Suprapubic skin (tissue), 4 donors: ENCODE results near the gene CCDC85A. TPM values are rescaled to one million over a fixed set of nuclear protein-coding genes. Genes with fewer than 3 reads are reported as not detected.
A peak's percentile ranks its signal among the peaks of the same experiment; 100 is the strongest.

Experiments
- DNase-seq, 2 donors: peaks; one replicate each; pipeline ENCODE4 v3.0.0-alpha.2; 2019; ENCODE audit warnings: low spot score in 2 of 2
- H3K27ac ChIP-seq: fragments of 200-600 bp; sonication (generic); one replicate; pipeline ENCODE4 v1.5.1; 2019
- H3K27me3 ChIP-seq: fragments of 200-600 bp; sonication (generic); one replicate; pipeline ENCODE4 v1.5.1; 2019
- H3K36me3 ChIP-seq: fragments of 200-600 bp; sonication (generic); one replicate; pipeline ENCODE4 v1.5.1; 2019
- H3K4me1 ChIP-seq: fragments of 200-600 bp; sonication (generic); one replicate; pipeline ENCODE4 v1.5.1; 2019
- H3K4me3 ChIP-seq: fragments of 200-600 bp; sonication (generic); one replicate; pipeline ENCODE4 v1.5.1; 2019; ENCODE audit warnings: mild to moderate bottlenecking
- H3K9me3 ChIP-seq: fragments of 200-600 bp; sonication (generic); one replicate; pipeline ENCODE4 v1.5.1; 2019
- CTCF ChIP-seq, 2 donors: fragments of 200-600 bp in 1 of 2; fragments of 450-650 bp in 1 of 2; sonication (generic) in 1 of 2; IDR thresholded peaks; one replicate each; pipeline ENCODE4 v1.5.1; 2016 to 2019; ENCODE audit warnings: antibody characterized with exemption in 2 of 2, mild to moderate bottlenecking in 1 of 2, moderate library complexity in 1 of 2
- EP300 ChIP-seq: sonication (generic); formaldehyde crosslinking; IDR thresholded peaks from one replicate; pipeline ENCODE4 v1.6.1; 2017; ENCODE audit warnings: antibody characterized with exemption
- POLR2A ChIP-seq, 2 donors: fragments of 450-650 bp; IDR thresholded peaks; one replicate each; pipeline ENCODE4 v1.6.1; 2017; ENCODE audit warnings: antibody characterized with exemption in 2 of 2, mild to moderate bottlenecking in 2 of 2, moderate library complexity in 2 of 2
- POLR2AphosphoS5 ChIP-seq, 3 donors: sonication (generic); formaldehyde crosslinking; IDR thresholded peaks; one replicate each; pipeline ENCODE4 v1.6.1; 2017; ENCODE audit warnings: antibody characterized with exemption in 3 of 3
- WGBS: methylation state at CpG from one replicate; pipeline ENCODE4 v1.1.5; 2018; 5-methylcytosine and 5-hydroxymethylcytosine counted together
- total RNA-seq, 4 donors: library from RNA; depleted of rRNA; stranded (reverse); fragments of >200 nt; gene quantifications; one replicate each; pipeline ENCODE4 v1.1.0, GENCODE V29; 2016

Gene CCDC85A
- total RNA-seq, 4 donors from 2014 or later: 1.9 to 3.2 (median 2.5) TPM

GRCh38 chr2:56170988-56171387, 12.8 kb upstream of the CCDC85A start:
- no peak for DNase-seq
- no peak overlapping the region for H3K4me3 ChIP-seq
- no peaks in the 10 kb centered on the region for H3K4me1 ChIP-seq
- no peaks in the 10 kb centered on the region for H3K27me3 ChIP-seq
- H3K36me3 ChIP-seq: no peaks in the 10 kb centered on the region
- H3K9me3 ChIP-seq: no peaks in the 10 kb centered on the region
- TF ChIP-seq EP300 (no peak), POLR2AphosphoS5 (IDR thresholded peaks at IDR 0.05) (no peak)
- H3K27ac ChIP-seq: peak overlapping the region; percentile 14
- WGBS: 37% methylated on average over 2 of the region's 2 CpGs

- no peak for DNase-seq
- Histone ChIP-seq H3K36me3 (no peaks in the 10 kb centered on the region), H3K4me3 (no peak overlapping the region), H3K4me1 (no peaks in the 10 kb centered on the region), H3K9me3 (no peaks in the 10 kb centered on the region), H3K27ac (no peak overlapping the region), H3K27me3 (peaks cover 4% of the 10 kb centered on the region)
- TF ChIP-seq POLR2AphosphoS5 (IDR thresholded peaks at IDR 0.05) (no peak), EP300 (no peak), CTCF (IDR thresholded peaks at IDR 0.05) (no peak), POLR2A (IDR thresholded peaks at IDR 0.05) (no peak)
- WGBS: 96% methylated on average over 2 of the region's 2 CpGs
Observed at GRCh38 chr2:56175779-56176178, 8.0 kb upstream of the CCDC85A start.

- H3K27ac ChIP-seq: no peak overlapping the region
- peaks cover 4% of the 10 kb centered on the region for H3K27me3 ChIP-seq
- no peak for DNase-seq
- no peaks in the 10 kb centered on the region for H3K36me3 ChIP-seq
- H3K9me3 ChIP-seq: no peaks in the 10 kb centered on the region
- H3K4me3 ChIP-seq: no peak overlapping the region
- H3K4me1 ChIP-seq: no peaks in the 10 kb centered on the region
- 58% methylated on average over 4 of the region's 4 CpGs for WGBS
- TF ChIP-seq CTCF (IDR thresholded peaks at IDR 0.05): no peak
- TF ChIP-seq POLR2A (IDR thresholded peaks at IDR 0.05): no peak
- TF ChIP-seq POLR2AphosphoS5 (IDR thresholded peaks at IDR 0.05): no peak
- no peak for TF ChIP-seq EP300
Observed at GRCh38 chr2:56177420-56178220, 6.2 kb upstream of the CCDC85A start.

GRCh38 chr2:56179931-56180330, 3.9 kb upstream of the CCDC85A start:
- 75% methylated on average over 5 of the region's 5 CpGs for WGBS
- peaks cover 8% of the 10 kb centered on the region for H3K27me3 ChIP-seq

GRCh38 chr2:56182420-56182819, 1.4 kb upstream of the CCDC85A start:
- TF ChIP-seq CTCF (IDR thresholded peaks at IDR 0.05) (no peak), POLR2A (IDR thresholded peaks at IDR 0.05) (no peak), POLR2AphosphoS5 (IDR thresholded peaks at IDR 0.05) (no peak), EP300 (no peak)
- Histone ChIP-seq H3K4me1 (peaks cover 29% of the 10 kb centered on the region), H3K27ac (no peak overlapping the region), H3K27me3 (peaks cover 8% of the 10 kb centered on the region), H3K36me3 (no peaks in the 10 kb centered on the region), H3K4me3 (no peak overlapping the region), H3K9me3 (no peaks in the 10 kb centered on the region)
- 97% methylated on average over 2 of the region's 2 CpGs for WGBS
- DNase-seq: no peak

More at GRCh38 chr2:56179931-56180330, 3.9 kb upstream of the CCDC85A start:
- Histone ChIP-seq H3K9me3 (no peaks in the 10 kb centered on the region), H3K4me3 (no peak overlapping the region), H3K4me1 (peaks cover 16% of the 10 kb centered on the region), H3K27ac (no peak overlapping the region), H3K36me3 (no peaks in the 10 kb centered on the region)
- DNase-seq: no peak
- TF ChIP-seq POLR2A (IDR thresholded peaks at IDR 0.05) (no peak), POLR2AphosphoS5 (IDR thresholded peaks at IDR 0.05) (no peak), EP300 (no peak), CTCF (IDR thresholded peaks at IDR 0.05) (no peak)
